Chondrocyte (in vitro differentiated cells): ENCODE data around the gene IGFBP5. TPM values are rescaled to one million over a fixed set of nuclear protein-coding genes. Genes with fewer than 3 reads are reported as not detected.

ENCODE experiments used
- DNase-seq: peaks from one replicate; pipeline ENCODE4 v3.0.0; 2021; ENCODE audit warnings: mixed read lengths, low spot score
- H3K27ac Mint-ChIP-seq: one replicate; pipeline ENCODE4 v1.8.0; 2021; ENCODE audit warnings: mild to moderate bottlenecking, moderate library complexity, mixed read lengths; ENCODE audit not compliant: unreplicated experiment
- H3K27me3 Mint-ChIP-seq: 2 replicates; pipeline ENCODE4 v1.8.0; 2021; ENCODE audit warnings: low read depth, mixed read lengths
- H3K36me3 Mint-ChIP-seq: 2 replicates; pipeline ENCODE4 v1.8.0; 2021; ENCODE audit warnings: low read depth, mixed read lengths
- H3K4me1 Mint-ChIP-seq: 2 replicates; pipeline ENCODE4 v1.8.0; 2021; ENCODE audit warnings: low read depth, mild to moderate bottlenecking, mixed read lengths
- H3K4me3 Mint-ChIP-seq: one replicate; pipeline ENCODE4 v1.8.0; 2021; ENCODE audit warnings: mild to moderate bottlenecking, moderate library complexity, mixed read lengths; ENCODE audit not compliant: unreplicated experiment
- H3K9me3 Mint-ChIP-seq: 2 replicates; pipeline ENCODE4 v1.8.0; 2021; ENCODE audit warnings: low read depth, mixed read lengths
- CTCF ChIP-seq: fragments of 200-600 bp; sonication (generic); IDR thresholded peaks from 2 replicates; pipeline ENCODE4 v1.5.0; 2021; ENCODE audit warnings: antibody characterized with exemption, mild to moderate bottlenecking, moderate library complexity
- total RNA-seq: library from RNA; stranded (reverse); gene quantifications from 3 replicates; pipeline ENCODE4 v1.2.1, GENCODE V29; 2021

IGFBP5 gene
- total RNA-seq, 1 donor from 2014 or later, result 502 TPM

GRCh38 chr2:216624251-216624650 is 71.1 kb downstream of the IGFBP5 start:
- Mint-ChIP-seq H3K36me3 (no peaks in the 10 kb centered on the region), H3K27me3 (no peaks in the 10 kb centered on the region), H3K9me3 (peaks cover 8% of the 10 kb centered on the region), H3K27ac (no peak overlapping the region), H3K4me3 (no peak overlapping the region), H3K4me1 (peaks cover 21% of the 10 kb centered on the region)
- DNase-seq, result no peak
- TF ChIP-seq CTCF, result no peak

GRCh38 chr2:216622526-216622925 is 72.8 kb downstream of the IGFBP5 start:
- no peaks in the 10 kb centered on the region for H3K27me3 Mint-ChIP-seq
- H3K9me3 Mint-ChIP-seq, result peaks cover 3% of the 10 kb centered on the region
- no peak for TF ChIP-seq CTCF
- H3K4me3 Mint-ChIP-seq, result no peak overlapping the region
- H3K36me3 Mint-ChIP-seq, result no peaks in the 10 kb centered on the region
- peak overlapping the region; percentile 39 for H3K27ac Mint-ChIP-seq
- peaks cover 27% of the 10 kb centered on the region for H3K4me1 Mint-ChIP-seq
- DNase-seq, result no peak

Other genes with a start within 250 kb of the IGFBP5 start
- 2,015 to 2,317 TPM (median 2,049 TPM) in 3 replicates for gene RPL37A, start 196.7 kb downstream of the IGFBP5 start, total RNA-seq
- gene IGFBP2, start 62.1 kb downstream of the IGFBP5 start, total RNA-seq, result 1,045 to 1,857 TPM (median 1,848 TPM) in 3 replicates
- gene TNP1, start 164.5 kb upstream of the IGFBP5 start, total RNA-seq, result not detected in 3 replicates